Stimulated activated CD4-positive, alpha-beta T cell treated with anti-CD3 and anti-CD28 coated beads, Interleukin-15, amount 100 ng/mL, for 48 hours (primary cell): ENCODE results near the gene ELMO2.
"Not testable (repeated sequence)": the region's sequence is repeated elsewhere in the genome, so short reads cannot be mapped to it uniquely, and the experiment has no call there.

Experiments used
- DNase-seq, 2 donors: peaks; one replicate each; pipeline ENCODE4 v3.0.0-alpha.2; 2020; ENCODE audit warnings: low read depth in 2 of 2

ELMO2 gene

GRCh38 chr20:46402331-46402811, 4.0 kb downstream of the ELMO2 start:
- no peak for DNase-seq

DNA sequence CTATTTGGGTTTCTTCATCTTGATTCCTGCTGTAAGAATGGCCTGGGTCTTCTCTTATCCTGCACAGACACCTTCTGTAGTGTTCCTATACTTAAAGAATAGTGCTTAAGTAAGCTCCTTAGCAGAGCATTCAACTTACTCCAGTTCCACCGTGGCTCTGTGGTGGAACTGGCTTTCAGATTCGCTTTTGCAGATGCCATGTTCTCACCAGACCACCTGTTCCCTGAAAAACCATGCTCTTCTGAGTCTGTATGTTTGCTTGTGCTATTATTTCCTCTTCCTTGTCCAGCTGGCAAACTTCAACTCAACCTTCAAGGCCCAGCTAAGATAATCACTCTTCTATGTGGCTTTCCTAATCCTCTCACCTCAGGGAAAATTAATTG, 4.9 kb downstream of the ELMO2 start:
- DNase-seq = no peak

GRCh38 chr20:46400828-46401477, 5.5 kb downstream of the ELMO2 start:
- no peak for DNase-seq

GRCh38 chr20:46400253-46400652, 6.2 kb downstream of the ELMO2 start:
- no peak for DNase-seq

DNA sequence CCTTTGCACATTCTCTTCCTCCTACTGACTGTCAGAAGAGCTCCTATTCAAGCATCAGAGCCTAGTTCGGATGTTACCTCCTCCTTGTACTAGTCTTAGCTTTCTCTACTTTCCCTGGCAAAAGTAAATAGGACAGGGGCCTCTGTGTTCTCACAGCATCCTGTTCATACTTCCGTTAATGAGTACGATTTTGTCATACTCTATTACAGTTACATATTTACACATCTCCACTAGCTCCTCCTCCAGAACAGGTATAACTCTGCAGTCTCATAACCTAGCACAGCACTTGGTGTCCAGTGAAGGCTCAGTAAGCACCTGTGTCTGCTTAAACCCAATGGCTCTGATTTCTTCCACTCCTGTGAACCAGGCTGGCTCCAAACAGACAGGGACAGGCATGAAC, 7.0 kb downstream of the ELMO2 start:
- DNase-seq = no peak

DNA sequence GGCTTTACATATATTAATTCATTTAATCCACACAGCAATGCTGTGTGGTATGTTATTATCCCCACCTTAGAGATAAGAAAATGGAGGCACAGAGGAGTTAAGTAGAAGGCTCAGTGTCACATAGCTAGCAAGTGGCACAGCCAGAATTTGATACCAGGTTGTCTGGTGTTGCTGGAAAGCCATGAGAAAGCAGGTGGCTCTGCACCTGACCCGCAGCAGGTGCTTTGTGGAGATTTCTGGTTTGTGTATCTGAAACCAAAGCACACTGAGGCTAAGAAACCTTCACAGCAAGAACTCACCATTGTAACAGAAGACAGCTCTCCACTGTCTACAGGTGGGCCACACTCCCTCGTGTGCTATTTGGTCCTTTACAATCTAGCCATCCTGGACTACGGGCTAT, 7.5 kb downstream of the ELMO2 start:
- DNase-seq = no peak

DNA sequence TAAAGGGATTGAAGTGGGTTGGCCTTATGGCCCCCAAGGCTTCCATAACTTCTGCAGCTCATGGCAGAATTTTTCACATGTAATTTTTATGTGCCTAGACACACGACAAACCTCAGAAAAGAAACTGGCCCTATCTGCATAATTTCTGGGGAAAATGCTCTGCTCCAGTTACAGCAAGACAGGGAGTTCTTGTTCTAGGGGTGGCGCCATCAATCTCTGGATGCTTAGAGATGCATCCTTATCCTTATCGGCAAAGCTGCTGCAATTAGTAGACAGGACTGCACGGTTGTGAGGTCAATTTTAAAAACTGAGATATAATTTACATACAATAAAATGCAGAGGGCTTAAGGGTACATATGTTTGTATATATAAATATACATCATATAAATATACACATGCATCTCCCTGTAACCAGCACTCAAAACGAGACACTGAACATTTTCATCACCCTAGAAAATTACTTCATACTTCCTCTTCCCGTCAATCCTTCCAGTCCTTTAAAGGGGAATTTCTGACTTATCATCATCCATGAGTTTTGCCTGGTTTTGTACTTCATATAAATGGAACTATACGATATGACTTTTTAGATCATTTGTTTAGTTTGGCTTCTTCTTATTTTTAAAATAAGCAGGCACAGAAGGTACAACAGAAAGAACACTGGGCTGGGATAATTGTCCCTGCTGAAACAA, 10.2 kb downstream of the ELMO2 start:
- DNase-seq = no peak

- no peak for DNase-seq
These were observed 11.3 kb downstream of the ELMO2 start for GRCh38 chr20:46394872-46395760.

DNA sequence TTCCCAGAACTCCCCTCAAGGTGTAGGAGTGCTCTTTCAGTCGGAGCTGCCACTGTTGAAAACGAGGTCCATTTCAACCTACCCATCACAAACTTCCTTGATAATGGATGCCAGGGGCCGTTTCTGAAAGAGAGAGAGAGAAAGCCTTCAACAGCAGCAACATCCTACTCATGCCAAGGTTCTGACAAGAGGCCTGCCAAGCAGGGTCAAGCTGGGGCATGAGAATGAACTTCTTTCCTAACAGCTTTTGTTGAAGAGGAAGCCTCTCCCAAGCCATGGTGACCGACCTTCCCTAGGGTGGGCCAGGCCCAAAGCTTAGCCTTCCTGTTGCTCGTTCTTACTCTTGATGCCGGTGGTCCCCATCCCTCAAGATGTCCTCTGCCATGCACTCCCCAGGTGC, 12.4 kb downstream of the ELMO2 start:
- DNase-seq = no peak

DNA sequence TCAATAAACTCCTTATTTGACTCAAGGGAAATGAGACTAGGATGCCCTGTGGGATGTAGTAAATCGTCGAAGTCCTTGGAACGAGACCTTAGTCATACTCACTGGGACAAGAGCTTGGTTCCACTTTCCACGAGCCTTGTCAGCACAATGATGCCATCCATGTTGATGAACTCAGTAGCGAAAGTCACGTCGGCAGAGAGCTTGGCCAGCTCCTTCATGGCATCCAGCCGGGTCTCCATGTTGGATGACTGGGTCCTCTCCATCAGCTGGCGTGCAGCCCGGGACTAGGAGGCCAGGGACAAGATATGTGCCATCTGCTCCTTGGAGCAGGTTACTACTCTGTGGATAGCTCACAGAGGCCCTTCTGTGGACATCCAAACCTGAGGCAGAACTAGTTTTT, 17.5 kb downstream of the ELMO2 start:
- DNase-seq = no peak

DNA sequence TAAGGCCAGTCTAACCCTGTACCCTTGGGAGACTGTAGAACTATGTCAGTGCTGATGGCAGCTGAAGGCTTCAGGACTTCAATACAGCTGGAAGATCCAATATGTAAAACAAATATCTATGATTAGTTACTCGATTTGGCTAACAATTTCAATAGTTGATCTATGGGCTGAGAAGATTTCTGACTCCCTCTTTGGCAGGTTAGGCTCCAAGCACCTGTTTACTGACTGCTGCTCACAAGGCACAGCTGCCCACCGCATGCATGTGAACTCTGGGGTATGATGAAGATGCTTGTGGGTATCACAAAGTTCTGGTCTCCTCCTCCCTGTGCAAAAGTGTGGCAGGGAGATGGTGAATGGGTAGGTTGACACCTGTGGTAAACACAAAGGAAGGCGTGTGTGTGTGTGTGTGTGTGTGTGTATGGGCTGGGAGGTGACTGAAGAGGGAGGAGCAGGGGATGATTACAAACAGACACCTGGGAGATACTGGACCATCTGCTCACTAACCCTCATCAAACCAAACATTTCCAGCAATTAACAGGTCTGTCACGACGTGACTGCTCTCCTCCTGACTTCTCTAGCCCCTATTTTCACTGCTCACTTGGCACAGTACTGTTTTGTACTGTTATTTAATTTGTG, 18.1 kb downstream of the ELMO2 start:
- DNase-seq = no peak

DNA sequence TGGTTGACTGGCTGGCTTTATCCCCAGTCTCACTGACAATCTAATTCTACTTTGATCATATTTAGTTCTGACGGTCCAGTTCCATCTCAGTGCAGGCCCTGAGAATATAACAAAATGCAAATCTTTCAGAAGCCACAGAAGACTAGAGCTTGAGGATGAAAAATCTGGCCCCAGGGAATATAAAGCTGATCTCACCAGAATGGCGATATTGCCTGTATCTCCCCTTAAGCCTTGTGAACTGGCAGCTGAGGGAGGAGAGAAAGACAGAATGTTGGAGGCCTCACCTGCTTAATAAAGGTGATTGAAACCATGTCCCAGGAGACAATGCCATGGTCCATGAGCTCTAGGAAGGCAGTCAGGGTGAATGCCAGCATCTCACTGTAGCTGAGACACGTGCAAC, 19.4 kb downstream of the ELMO2 start:
- DNase-seq = not testable (repeated sequence)

GRCh38 chr20:46378412-46379009, 27.9 kb downstream of the ELMO2 start:
- DNase-seq = no peak

- DNase-seq = no peak
These were observed 28.9 kb downstream of the ELMO2 start for GRCh38 chr20:46377518-46377917.

- DNase-seq = no peak
These were observed 30.1 kb downstream of the ELMO2 start for GRCh38 chr20:46376196-46376785.

DNA sequence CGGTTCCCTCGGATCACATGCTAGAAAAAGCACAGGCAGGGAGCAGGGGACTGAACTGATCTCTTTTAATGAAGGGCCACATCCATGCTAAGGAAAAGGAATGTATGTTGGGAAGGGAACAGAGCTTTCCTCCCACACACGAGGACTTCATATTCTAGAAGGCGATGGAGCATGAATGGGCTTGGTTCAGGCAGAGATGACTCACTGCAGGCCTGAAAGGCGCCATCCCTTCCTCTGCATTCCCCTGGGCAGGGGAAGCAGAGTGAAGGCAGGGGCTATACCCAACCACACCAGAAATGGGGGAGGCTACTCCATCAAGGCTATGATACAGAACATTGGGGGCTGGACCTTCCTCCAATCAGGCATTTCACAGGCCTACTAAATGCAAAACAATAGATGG, 30.6 kb downstream of the ELMO2 start:
- DNase-seq = no peak

- no peak for DNase-seq
These were observed 32.0 kb downstream of the ELMO2 start for GRCh38 chr20:46374383-46374782.

GRCh38 chr20:46371656-46372055, 34.8 kb downstream of the ELMO2 start:
- DNase-seq = no peak

GRCh38 chr20:46368902-46369268, 37.5 kb downstream of the ELMO2 start:
- DNase-seq = no peak

GRCh38 chr20:46367967-46368901, 38.2 kb downstream of the ELMO2 start:
- no peak for DNase-seq
